Occipital lobe (tissue), 2 donors: ENCODE measurements around the gene CAMK1G. TPM values are rescaled to one million over a fixed set of nuclear protein-coding genes. Genes with fewer than 3 reads are reported as not detected.

ENCODE experiments used
- DNase-seq: peaks from one replicate; lab custom pipeline; 2025; lab: John Stamatoyannopoulos, UW
- total RNA-seq: library from RNA; depleted of rRNA; stranded (reverse); fragments of >200 nt; gene quantifications from one replicate; pipeline ENCODE4 v1.2.3, GENCODE V29; 2014

CAMK1G gene
- total RNA-seq, 1 donor from 2014 or later = 7.3 TPM

DNA sequence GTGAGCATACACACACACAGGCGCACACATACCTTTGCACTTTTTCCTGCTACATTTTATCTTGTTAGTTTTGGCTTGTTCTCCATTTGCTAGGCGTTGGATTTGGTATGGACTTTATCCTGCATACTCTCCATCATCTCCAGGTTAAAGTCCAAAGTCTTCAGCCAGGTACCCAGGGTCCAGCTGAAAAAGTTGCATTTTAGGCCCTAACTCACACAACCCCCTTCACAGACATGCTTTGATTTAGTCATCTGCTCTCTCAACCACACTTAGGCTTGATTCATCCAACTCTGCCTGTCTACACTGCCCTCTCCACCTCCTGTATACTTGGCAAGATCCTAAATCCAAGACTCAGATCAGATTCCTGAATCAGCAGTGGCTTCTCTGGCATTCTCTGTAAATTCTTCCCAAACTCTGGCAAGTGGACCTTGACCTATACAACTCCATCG is 79.4 kb downstream of the CAMK1G start:
- DNase-seq = no peak

Other genes with a start within 250 kb of the CAMK1G start
- gene LAMB3, start 68.7 kb downstream of the CAMK1G start, total RNA-seq = 1.7 TPM
- 2.3 TPM for gene G0S2, start 91.7 kb downstream of the CAMK1G start, total RNA-seq
- gene HSD11B1, start 121.1 kb downstream of the CAMK1G start, total RNA-seq = not detected
- gene TRAF3IP3, start 172.3 kb downstream of the CAMK1G start, total RNA-seq = 0.47 TPM
- gene C1orf74, start 200.8 kb downstream of the CAMK1G start, total RNA-seq = 2.8 TPM
- gene IRF6, start 222.4 kb downstream of the CAMK1G start, total RNA-seq = 0.31 TPM
- gene UTP25, start 244.3 kb downstream of the CAMK1G start, total RNA-seq = 15.0 TPM